Activated CD4-positive, alpha-beta memory T cell treated with anti-CD3 and anti-CD28 coated beads for 36 hours (primary cell): ENCODE data around the gene ATP6V1F. TPM values are rescaled to one million over a fixed set of nuclear protein-coding genes. Genes with fewer than 3 reads are reported as not detected.

Experiments
- CTCF ChIA-PET: fragments of 350-600 bp; sonication (Branson Sonifier 250); formaldehyde crosslinking; loops from one replicate; lab custom pipeline; 2021; ENCODE audit warnings: antibody characterized with exemption, inconsistent platforms; lab: Charles Lee
- POLR2A ChIA-PET: fragments of 350-600 bp; sonication (Branson Sonifier 250); formaldehyde crosslinking; loops from one replicate; lab custom pipeline; 2021; ENCODE audit warnings: antibody characterized with exemption; lab: Charles Lee
- DNase-seq: peaks from one replicate; pipeline ENCODE4 v3.0.0-alpha.2; 2020
- H3K27ac Mint-ChIP-seq: one replicate; pipeline ENCODE4 v1.8.0; 2021; ENCODE audit warnings: mixed read lengths
- H3K27me3 Mint-ChIP-seq: one replicate; pipeline ENCODE4 v1.8.0; 2021; ENCODE audit warnings: mixed read lengths
- H3K36me3 Mint-ChIP-seq: one replicate; pipeline ENCODE4 v1.8.0; 2021; ENCODE audit warnings: mixed read lengths
- H3K4me1 Mint-ChIP-seq: one replicate; pipeline ENCODE4 v1.8.0; 2021; ENCODE audit warnings: low read depth, mixed read lengths
- H3K4me3 Mint-ChIP-seq: one replicate; pipeline ENCODE4 v1.8.0; 2021; ENCODE audit warnings: mild to moderate bottlenecking, mixed read lengths
- H3K9me3 Mint-ChIP-seq: one replicate; pipeline ENCODE4 v1.8.0; 2021; ENCODE audit warnings: mixed read lengths
- intact Hi-C: fragments of 100-400 bp; cut with micrococcal nuclease; formaldehyde crosslinking; loops from one replicate; pipeline ENCODE4 v1.15.1; 2023
- total RNA-seq, 2 experiments: library from RNA; stranded (reverse); gene quantifications; one replicate each; pipeline ENCODE4 v1.2.3, GENCODE V29; 2021

ATP6V1F gene
- total RNA-seq, 2 experiments from 2014 or later = 113 to 117 TPM

GRCh38 chr7:128867842-128868623, 5.4 kb downstream of the ATP6V1F start:
- DNase-seq = no peak
- ChIA-PET POLR2A (no interaction called here), CTCF (interaction anchor here (0.7 to 1.3 kb wide), 4 partner anchors 16 to 351 kb away, joined by 3 read pairs; no protein-coding TSS in a partner anchor)
- H3K27me3 Mint-ChIP-seq = peaks cover 3% of the 10 kb centered on the region
- H3K4me1 Mint-ChIP-seq = peaks cover 17% of the 10 kb centered on the region
- peaks cover 7% of the 10 kb centered on the region for H3K36me3 Mint-ChIP-seq
- H3K4me3 Mint-ChIP-seq = peak overlapping the region; percentile 43
- no peak overlapping the region for H3K27ac Mint-ChIP-seq
- intact Hi-C loops = loop anchor here (10.0 kb wide), 2 partner anchors 413 to 443 kb away; partner anchors contain the start of gene HILPDA
- H3K9me3 Mint-ChIP-seq = no peaks in the 10 kb centered on the region

- intact Hi-C loops = loop anchor here (10.0 kb wide), 2 partner anchors 414 to 444 kb away; partner anchors contain the start of gene HILPDA
- H3K36me3 Mint-ChIP-seq = peaks cover 7% of the 10 kb centered on the region
- peak overlapping the region; percentile 43 for H3K4me3 Mint-ChIP-seq
- ChIA-PET POLR2A (no interaction called here), CTCF (interaction anchor here (0.9 to 1.5 kb wide), 5 partner anchors 13 to 223 kb away, joined by 3 to 6 read pairs (median 5); no protein-coding TSS in a partner anchor)
- no peak overlapping the region for H3K27ac Mint-ChIP-seq
- H3K4me1 Mint-ChIP-seq = peaks cover 15% of the 10 kb centered on the region
- no peak for DNase-seq
- H3K27me3 Mint-ChIP-seq = peaks cover 3% of the 10 kb centered on the region
- no peaks in the 10 kb centered on the region for H3K9me3 Mint-ChIP-seq
Observed at GRCh38 chr7:128868624-128869137, 6.0 kb downstream of the ATP6V1F start.

GRCh38 chr7:128869138-128869943, 6.7 kb downstream of the ATP6V1F start:
- DNase-seq = peak; percentile 59
- intact Hi-C loops = loop anchor here (10.0 kb wide), 2 partner anchors 415 to 445 kb away; partner anchors contain the start of gene HILPDA
- peak overlapping the region; percentile 43 for H3K4me3 Mint-ChIP-seq
- no peaks in the 10 kb centered on the region for H3K9me3 Mint-ChIP-seq
- H3K27me3 Mint-ChIP-seq = peaks cover 3% of the 10 kb centered on the region
- peaks cover 13% of the 10 kb centered on the region for H3K4me1 Mint-ChIP-seq
- ChIA-PET CTCF (interaction anchor here (0.9 to 1.5 kb wide), 5 partner anchors 12 to 222 kb away, joined by 3 to 6 read pairs (median 5); no protein-coding TSS in a partner anchor), POLR2A (no interaction called here)
- no peak overlapping the region for H3K27ac Mint-ChIP-seq
- H3K36me3 Mint-ChIP-seq = peaks cover 7% of the 10 kb centered on the region

- CTCF ChIA-PET = interaction anchor here (1.3 to 1.5 kb wide), 4 partner anchors 12 to 222 kb away, joined by 3 to 6 read pairs (median 4); no protein-coding TSS in a partner anchor
- POLR2A ChIA-PET = no interaction called here
- Mint-ChIP-seq H3K27ac (no peak overlapping the region), H3K9me3 (no peaks in the 10 kb centered on the region), H3K36me3 (peaks cover 7% of the 10 kb centered on the region), H3K27me3 (peaks cover 3% of the 10 kb centered on the region), H3K4me3 (peak overlapping the region; percentile 5), H3K4me1 (peaks cover 10% of the 10 kb centered on the region)
- intact Hi-C loops = loop anchor here (10.0 kb wide), 2 partner anchors 415 to 445 kb away; partner anchors contain the start of gene HILPDA
- peak; percentile 20 for DNase-seq
Observed at GRCh38 chr7:128869944-128870285, 7.3 kb downstream of the ATP6V1F start.

GRCh38 chr7:128871050-128871449, 8.4 kb downstream of the ATP6V1F start:
- H3K36me3 Mint-ChIP-seq = no peaks in the 10 kb centered on the region
- ChIA-PET POLR2A (no interaction called here), CTCF (interaction anchor here (0.8 to 2.6 kb wide), 3 partner anchors 7 to 13 kb away, joined by 3 to 14 read pairs (median 3); partner anchors contain the start of gene ATP6V1F)
- peaks cover 3% of the 10 kb centered on the region for H3K27me3 Mint-ChIP-seq
- H3K4me1 Mint-ChIP-seq = peaks cover 10% of the 10 kb centered on the region
- H3K27ac Mint-ChIP-seq = no peak overlapping the region
- H3K9me3 Mint-ChIP-seq = no peaks in the 10 kb centered on the region
- intact Hi-C loops = no loop called here
- no peak overlapping the region for H3K4me3 Mint-ChIP-seq
- DNase-seq = no peak

- no peaks in the 10 kb centered on the region for H3K36me3 Mint-ChIP-seq
- peaks cover 10% of the 10 kb centered on the region for H3K4me1 Mint-ChIP-seq
- no peak overlapping the region for H3K27ac Mint-ChIP-seq
- ChIA-PET CTCF (interaction anchor here (2.1 to 2.6 kb wide), 2 partner anchors 9 to 11 kb away, joined by 10 to 14 read pairs; partner anchors contain the start of gene ATP6V1F), POLR2A (no interaction called here)
- no peak for DNase-seq
- no peaks in the 10 kb centered on the region for H3K9me3 Mint-ChIP-seq
- intact Hi-C loops = no loop called here
- H3K27me3 Mint-ChIP-seq = peaks cover 3% of the 10 kb centered on the region
- H3K4me3 Mint-ChIP-seq = no peak overlapping the region
Observed at GRCh38 chr7:128872394-128872824, 9.8 kb downstream of the ATP6V1F start.

- Mint-ChIP-seq H3K27me3 (peaks cover 3% of the 10 kb centered on the region), H3K36me3 (no peaks in the 10 kb centered on the region), H3K9me3 (no peaks in the 10 kb centered on the region), H3K27ac (no peak overlapping the region), H3K4me3 (no peak overlapping the region), H3K4me1 (peaks cover 10% of the 10 kb centered on the region)
- ChIA-PET CTCF (interaction anchor here (2.1 to 2.6 kb wide), 2 partner anchors 10 kb away, joined by 10 to 14 read pairs; partner anchors contain the start of gene ATP6V1F), POLR2A (no interaction called here)
- no peak for DNase-seq
- intact Hi-C loops = no loop called here
Observed at GRCh38 chr7:128873234-128873633, 10.6 kb downstream of the ATP6V1F start.

- no peaks in the 10 kb centered on the region for H3K9me3 Mint-ChIP-seq
- POLR2A ChIA-PET = no interaction called here
Observed at GRCh38 chr7:128874140-128875031, 11.7 kb downstream of the ATP6V1F start.

GRCh38 chr7:128875523-128875948, 12.9 kb downstream of the ATP6V1F start:
- ChIA-PET POLR2A (no interaction called here), CTCF (interaction anchor here (0.6 to 1.6 kb wide), 3 partner anchors 8 to 153 kb away, joined by 3 to 4 read pairs (median 4); no protein-coding TSS in a partner anchor)
- DNase-seq = no peak

More at GRCh38 chr7:128874140-128875031, 11.7 kb downstream of the ATP6V1F start:
- no peak overlapping the region for H3K27ac Mint-ChIP-seq
- H3K4me1 Mint-ChIP-seq = peaks cover 5% of the 10 kb centered on the region
- intact Hi-C loops = no loop called here
- no peak overlapping the region for H3K4me3 Mint-ChIP-seq
- H3K36me3 Mint-ChIP-seq = no peaks in the 10 kb centered on the region
- no peak for DNase-seq
- peaks cover 3% of the 10 kb centered on the region for H3K27me3 Mint-ChIP-seq
- CTCF ChIA-PET = interaction anchor here (1.0 to 2.1 kb wide), 2 partner anchors 9 kb away, joined by 4 to 10 read pairs; no protein-coding TSS in a partner anchor

GRCh38 chr7:128876127-128876526, 13.5 kb downstream of the ATP6V1F start:
- Mint-ChIP-seq H3K4me3 (no peak overlapping the region), H3K27ac (no peak overlapping the region), H3K27me3 (no peaks in the 10 kb centered on the region), H3K9me3 (no peaks in the 10 kb centered on the region), H3K4me1 (no peaks in the 10 kb centered on the region), H3K36me3 (no peaks in the 10 kb centered on the region)
- intact Hi-C loops = no loop called here
- CTCF ChIA-PET = interaction anchor here (1.6 kb wide), 1 partner anchor 12 kb away, joined by 4 read pairs; no protein-coding TSS in a partner anchor
- POLR2A ChIA-PET = no interaction called here
- DNase-seq = no peak

More at GRCh38 chr7:128875523-128875948, 12.9 kb downstream of the ATP6V1F start:
- no peaks in the 10 kb centered on the region for H3K4me1 Mint-ChIP-seq
- no peak overlapping the region for H3K4me3 Mint-ChIP-seq
- H3K27me3 Mint-ChIP-seq = no peaks in the 10 kb centered on the region
- no peak overlapping the region for H3K27ac Mint-ChIP-seq
- intact Hi-C loops = no loop called here
- no peaks in the 10 kb centered on the region for H3K9me3 Mint-ChIP-seq
- H3K36me3 Mint-ChIP-seq = no peaks in the 10 kb centered on the region
